ENCODE measurements around the gene PPP2R5D. TPM values are rescaled to one million over a fixed set of nuclear protein-coding genes. Genes with fewer than 3 reads are reported as not detected.
"Not testable (repeated sequence)": the region's sequence is repeated elsewhere in the genome, so short reads cannot be mapped to it uniquely, and the experiment has no call there.

The PPP2R5D gene
- total and polyA plus RNA-seq, 4 experiments from 2014 or later = 22.3 to 38.0 (median 33.7) TPM

DNA sequence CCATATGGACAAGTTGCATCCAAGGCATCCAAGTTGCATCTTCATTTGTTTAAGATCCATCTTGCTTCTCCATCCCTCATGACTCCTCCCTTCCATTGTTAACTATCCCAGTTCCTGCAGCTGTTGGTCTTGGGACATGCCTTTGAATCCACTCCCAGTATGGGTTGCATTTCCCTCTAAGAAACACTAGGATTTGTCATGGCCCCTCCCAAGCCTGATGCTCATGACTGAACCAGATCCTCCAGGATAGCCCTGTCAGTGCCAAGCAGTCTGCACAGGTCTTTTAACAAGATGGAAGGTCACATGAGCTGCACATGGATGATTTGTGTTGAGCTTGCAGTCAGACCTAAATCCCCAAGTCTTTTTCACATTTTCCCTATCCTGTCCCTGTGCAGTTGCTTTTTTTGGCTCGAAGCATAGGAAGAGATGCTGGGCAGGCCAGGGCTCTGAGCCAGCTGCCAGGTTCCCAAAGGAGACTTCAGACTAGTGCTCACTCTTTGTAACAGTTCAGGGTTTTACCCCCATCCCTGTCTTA is 4.2 kb downstream of the PPP2R5D start:
- POLR2A ChIA-PET (ENCODE audit: partially characterized antibody) = interaction anchor here (0.8 to 2.3 kb wide), 4 partner anchors 9 to 25 kb away, joined by 3 to 18 read pairs (median 3); partner anchors contain the start of genes KLHDC3, MEA1 and PEX6
- Mint-ChIP-seq H3K4me3 (peak overlapping the region in 1 of 8 donors; percentile 0), H3K27me3 (no peaks in the 10 kb centered on the region), H3K4me1 (peaks cover 44 to 68% (median 56%) of the 10 kb centered on the region in 4 donors), H3K9me3 (no peaks in the 10 kb centered on the region), H3K36me3 (peaks cover 13 to 41% of the 10 kb centered on the region in 2 donors), H3K27ac (peak overlapping the region in 4 of 7 donors; percentile 12 to 63 (median 58))
- Histone ChIP-seq H3K4me3 (ENCODE audit: low read length in 2 of 2) (no peak overlapping the region), H3K4me1 (ENCODE audit: insufficient read depth, low read length) (peaks cover 43% of the 10 kb centered on the region), H3K9me3 (ENCODE audit: control insufficient read depth in 1 of 2, low read length in 2 of 2) (no peaks in the 10 kb centered on the region), H3K36me3 (ENCODE audit: insufficient read depth, low read length) (peaks cover 28% of the 10 kb centered on the region), H3K27me3 (ENCODE audit: insufficient read depth, low read length) (no peaks in the 10 kb centered on the region), H3K27ac (ENCODE audit: low read depth, low read length) (no peak overlapping the region)
- CTCF ChIA-PET (ENCODE audit: partially characterized antibody) = no interaction called here
- intact Hi-C loops (cut with micrococcal nuclease) = no loop called here
- no peak for DNase-seq

DNA sequence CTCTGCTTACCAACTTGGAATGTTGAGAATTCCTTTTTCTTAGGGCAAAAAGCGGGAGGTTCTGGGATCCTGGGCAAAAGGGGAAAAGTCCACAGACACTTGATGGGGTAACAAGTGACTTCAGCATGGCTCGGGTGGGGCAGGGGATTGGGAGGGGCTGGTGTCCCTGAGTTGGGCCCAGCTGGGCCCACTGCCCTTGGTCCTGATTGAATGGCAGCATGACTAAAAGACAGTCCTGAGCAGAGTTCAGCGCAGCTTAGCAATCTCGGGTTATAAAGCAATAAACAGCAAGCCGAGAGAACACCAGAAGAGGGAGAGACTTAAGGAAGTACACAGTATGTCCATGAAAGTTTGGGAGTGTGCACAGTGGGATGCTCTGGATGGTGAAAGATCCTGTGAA is 5.6 kb downstream of the PPP2R5D start:
- Mint-ChIP-seq H3K9me3 (no peaks in the 10 kb centered on the region), H3K27me3 (no peaks in the 10 kb centered on the region), H3K4me1 (peaks cover 41 to 65% (median 50%) of the 10 kb centered on the region in 4 donors), H3K27ac (peak overlapping the region in 3 of 7 donors; percentile 17 to 27 (median 23)), H3K36me3 (peaks cover 13 to 45% of the 10 kb centered on the region in 2 donors), H3K4me3 (no peak overlapping the region)
- no peak for DNase-seq
- intact Hi-C loops (cut with micrococcal nuclease) = no loop called here
- Histone ChIP-seq H3K27me3 (ENCODE audit: insufficient read depth, low read length) (no peaks in the 10 kb centered on the region), H3K9me3 (ENCODE audit: control insufficient read depth in 1 of 2, low read length in 2 of 2) (no peaks in the 10 kb centered on the region), H3K4me3 (ENCODE audit: low read length in 2 of 2) (no peak overlapping the region), H3K36me3 (ENCODE audit: insufficient read depth, low read length) (peaks cover 28% of the 10 kb centered on the region), H3K27ac (ENCODE audit: low read depth, low read length) (no peak overlapping the region), H3K4me1 (ENCODE audit: insufficient read depth, low read length) (peaks cover 38% of the 10 kb centered on the region)
- CTCF ChIA-PET (ENCODE audit: partially characterized antibody) = no interaction called here
- POLR2A ChIA-PET (ENCODE audit: partially characterized antibody) = interaction anchor here (1.3 to 3.2 kb wide), 2 partner anchors 11 to 24 kb away, joined by 4 to 10 read pairs; partner anchors contain the start of genes KLHDC3 and PEX6

DNA sequence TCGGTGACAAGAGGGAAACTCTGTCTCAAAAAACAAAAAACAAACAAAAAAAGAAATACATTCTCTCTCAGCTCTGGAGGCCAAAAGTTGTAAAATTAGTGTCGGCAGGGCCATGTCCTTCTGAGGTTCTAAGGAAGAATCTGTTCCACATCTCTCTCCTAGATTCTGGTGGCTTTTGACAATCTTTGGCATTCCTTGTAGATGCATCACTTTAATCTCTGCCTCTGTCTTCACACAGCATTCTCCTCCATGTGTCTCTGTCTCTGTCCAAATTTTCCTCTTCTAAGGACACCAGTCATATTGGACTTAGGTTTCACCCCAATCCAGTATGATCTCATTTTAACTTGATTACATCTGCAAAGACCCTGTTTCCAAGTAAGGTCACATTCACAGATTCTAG is 9.1 kb downstream of the PPP2R5D start:
- H3K4me3 ChIP-seq (ENCODE audit: low read length in 2 of 2) = no peak overlapping the region
- Mint-ChIP-seq H3K27me3 (no peaks in the 10 kb centered on the region), H3K27ac (peak overlapping the region in 4 of 7 donors; percentile 12 to 37 (median 24)), H3K4me1 (peaks cover 20 to 29% (median 21%) of the 10 kb centered on the region in 4 donors), H3K4me3 (no peak overlapping the region), H3K36me3 (peaks cover 13 to 37% of the 10 kb centered on the region in 2 donors), H3K9me3 (no peaks in the 10 kb centered on the region)
- H3K27ac ChIP-seq (ENCODE audit: low read depth, low read length) = no peak overlapping the region
- intact Hi-C loops (cut with micrococcal nuclease) = no loop called here
- ChIA-PET POLR2A (ENCODE audit: partially characterized antibody) (interaction anchor here (3.2 kb wide), 1 partner anchor 14 kb away, joined by 10 read pairs; the partner anchor contains the start of gene PEX6), CTCF (ENCODE audit: partially characterized antibody) (interaction anchor here (1.0 to 2.3 kb wide), 2 partner anchors 10 to 151 kb away, joined by 3 to 6 read pairs; no protein-coding TSS in a partner anchor)
- H3K4me1 ChIP-seq (ENCODE audit: insufficient read depth, low read length) = peaks cover 4% of the 10 kb centered on the region
- no peaks in the 10 kb centered on the region for H3K9me3 ChIP-seq (ENCODE audit: control insufficient read depth in 1 of 2, low read length in 2 of 2)
- DNase-seq = no peak
- peaks cover 25% of the 10 kb centered on the region for H3K36me3 ChIP-seq (ENCODE audit: insufficient read depth, low read length)
- no peaks in the 10 kb centered on the region for H3K27me3 ChIP-seq (ENCODE audit: insufficient read depth, low read length)

DNA sequence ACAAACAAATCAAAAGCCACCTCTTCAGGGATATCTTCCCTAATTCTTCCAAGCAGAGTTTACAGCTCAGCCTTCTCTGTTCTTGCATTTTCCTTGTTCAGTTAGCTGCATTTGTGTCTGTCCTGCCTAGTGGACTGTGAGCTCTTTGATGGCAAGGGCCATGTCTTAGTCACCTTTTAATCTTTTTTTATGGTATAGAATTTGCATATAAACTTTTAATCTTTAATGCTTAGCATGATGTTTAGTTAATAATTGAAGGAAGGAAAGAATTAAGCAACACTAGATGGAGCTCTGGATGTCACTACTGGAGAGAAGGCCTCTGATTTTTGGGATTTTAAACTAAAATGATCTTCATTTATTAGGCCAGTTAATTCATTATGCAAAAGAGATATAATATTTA is 12.1 kb downstream of the PPP2R5D start:
- no peak overlapping the region for H3K4me3 Mint-ChIP-seq
- CTCF ChIA-PET (ENCODE audit: partially characterized antibody) = interaction anchor here (0.7 to 2.1 kb wide), 6 partner anchors 8 to 333 kb away, joined by 3 to 10 read pairs (median 3); partner anchors contain the start of gene PEX6
- H3K27ac Mint-ChIP-seq = peak overlapping the region in 2 of 7 donors; percentile 61 to 73

DNA sequence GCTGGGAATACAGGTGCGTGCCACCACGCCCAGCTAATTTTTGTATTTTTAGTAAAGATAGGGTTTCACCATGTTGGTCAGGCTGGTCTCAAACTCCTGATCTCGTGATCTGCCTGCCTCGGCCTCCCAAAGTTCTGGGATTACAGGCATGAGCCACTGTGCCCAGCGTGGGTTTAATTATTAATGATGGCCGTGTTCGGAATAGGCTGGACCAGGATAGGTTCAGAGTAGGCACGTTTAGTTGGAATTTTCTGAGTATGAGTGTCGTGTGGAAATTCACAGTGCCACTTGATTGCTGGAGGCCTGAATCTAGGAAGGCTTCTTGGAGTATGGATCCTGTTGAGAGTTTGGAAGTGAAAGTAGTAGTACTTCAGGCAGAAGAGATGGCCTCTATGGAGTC is 13.8 kb downstream of the PPP2R5D start:
- CTCF ChIA-PET (ENCODE audit: partially characterized antibody) = interaction anchor here (2.1 kb wide), 1 partner anchor 145 kb away, joined by 10 read pairs; no protein-coding TSS in a partner anchor
- H3K4me3 Mint-ChIP-seq; intact Hi-C loops (cut with micrococcal nuclease); H3K27me3 Mint-ChIP-seq; H3K9me3 Mint-ChIP-seq; H3K36me3 ChIP-seq (ENCODE audit: insufficient read depth, low read length); H3K9me3 ChIP-seq (ENCODE audit: control insufficient read depth in 1 of 2, low read length in 2 of 2); H3K27ac ChIP-seq (ENCODE audit: low read depth, low read length); H3K4me1 Mint-ChIP-seq; H3K27me3 ChIP-seq (ENCODE audit: insufficient read depth, low read length); POLR2A ChIA-PET (ENCODE audit: partially characterized antibody); DNase-seq; H3K4me1 ChIP-seq (ENCODE audit: insufficient read depth, low read length); H3K4me3 ChIP-seq (ENCODE audit: low read length in 2 of 2): not testable (repeated sequence)
- Mint-ChIP-seq H3K27ac (peak overlapping the region in 1 of 7 donors; percentile 30), H3K36me3 (peaks cover 5 to 19% of the 10 kb centered on the region in 2 donors)

More for the DNA sequence above, 12.1 kb downstream of the PPP2R5D start:
- intact Hi-C loops (cut with micrococcal nuclease) = no loop called here
- Histone ChIP-seq H3K27ac (ENCODE audit: low read depth, low read length) (no peak overlapping the region), H3K36me3 (ENCODE audit: insufficient read depth, low read length) (peaks cover 3% of the 10 kb centered on the region), H3K4me3 (ENCODE audit: low read length in 2 of 2) (no peak overlapping the region), H3K9me3 (ENCODE audit: control insufficient read depth in 1 of 2, low read length in 2 of 2) (no peaks in the 10 kb centered on the region), H3K4me1 (ENCODE audit: insufficient read depth, low read length) (no peaks in the 10 kb centered on the region), H3K27me3 (ENCODE audit: insufficient read depth, low read length) (no peaks in the 10 kb centered on the region)
- peaks cover 7 to 12% (median 9%) of the 10 kb centered on the region in 4 donors for H3K4me1 Mint-ChIP-seq
- peaks cover 5 to 15% of the 10 kb centered on the region in 2 donors for H3K36me3 Mint-ChIP-seq
- no peaks in the 10 kb centered on the region for H3K27me3 Mint-ChIP-seq
- DNase-seq = no peak
- no peaks in the 10 kb centered on the region for H3K9me3 Mint-ChIP-seq
- POLR2A ChIA-PET (ENCODE audit: partially characterized antibody) = interaction anchor here (0.6 to 1.5 kb wide), 5 partner anchors 13 to 433 kb away, joined by 3 to 5 read pairs (median 3); partner anchors contain the start of genes CNPY3, PEX6, PPP2R5D and UBR2

DNA sequence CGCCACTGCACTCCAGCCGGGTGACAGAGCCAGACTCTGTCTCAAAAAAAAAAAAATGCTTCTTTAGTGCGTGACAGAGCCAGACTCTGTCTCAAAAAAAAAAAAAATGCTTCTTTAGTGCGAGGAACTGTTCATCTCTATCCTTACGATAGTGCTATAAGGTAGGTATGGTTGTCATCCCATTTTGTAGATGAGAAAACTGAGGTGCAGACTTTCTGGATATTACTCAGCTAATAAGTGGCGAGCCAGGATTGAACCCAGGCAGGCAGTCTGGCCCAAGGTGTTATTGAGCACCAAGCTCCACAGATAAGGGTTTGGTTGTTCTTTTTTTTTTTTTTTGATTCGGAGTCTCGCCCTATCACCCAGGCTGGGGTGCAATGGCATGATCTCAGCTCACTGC is 17.5 kb downstream of the PPP2R5D start:
- Histone ChIP-seq H3K27me3 (ENCODE audit: insufficient read depth, low read length) (no peaks in the 10 kb centered on the region), H3K4me3 (ENCODE audit: low read length in 2 of 2) (no peak overlapping the region), H3K27ac (ENCODE audit: low read depth, low read length) (no peak overlapping the region), H3K9me3 (ENCODE audit: control insufficient read depth in 1 of 2, low read length in 2 of 2) (no peaks in the 10 kb centered on the region), H3K36me3 (ENCODE audit: insufficient read depth, low read length) (peaks cover 11% of the 10 kb centered on the region), H3K4me1 (ENCODE audit: insufficient read depth, low read length) (no peaks in the 10 kb centered on the region)
- no peaks in the 10 kb centered on the region for H3K9me3 Mint-ChIP-seq
- no peaks in the 10 kb centered on the region for H3K27me3 Mint-ChIP-seq
- peaks cover 0 to 4% (median under 1%) of the 10 kb centered on the region in 4 donors for H3K4me1 Mint-ChIP-seq
- POLR2A ChIA-PET (ENCODE audit: partially characterized antibody) = no interaction called here
- intact Hi-C loops (cut with micrococcal nuclease) = no loop called here
- H3K4me3 Mint-ChIP-seq = no peak overlapping the region
- H3K27ac Mint-ChIP-seq = no peak overlapping the region
- DNase-seq = no peak
- CTCF ChIA-PET (ENCODE audit: partially characterized antibody) = interaction anchor here (1.8 kb wide), 1 partner anchor 9 kb away, joined by 4 read pairs; no protein-coding TSS in a partner anchor
- peaks cover 9 to 15% of the 10 kb centered on the region in 2 donors for H3K36me3 Mint-ChIP-seq

DNA sequence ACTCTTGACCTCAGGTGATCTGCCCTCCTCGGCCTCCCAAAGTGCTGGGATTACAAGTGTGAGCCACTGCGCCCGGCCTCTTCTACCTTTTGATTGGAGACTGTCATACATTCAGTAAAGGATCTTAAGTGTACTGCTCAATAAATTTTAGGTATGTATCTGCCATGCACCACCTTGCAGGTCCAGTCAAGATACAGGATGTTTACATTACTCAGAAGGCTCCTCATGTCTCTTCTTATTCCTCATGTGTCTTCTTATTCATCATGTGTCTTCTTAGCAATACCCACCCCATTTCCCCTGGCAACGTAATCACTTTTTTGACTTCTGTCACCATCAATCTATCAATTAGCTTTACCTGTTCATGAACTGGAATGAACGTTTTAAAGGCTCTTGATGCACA is 21.5 kb downstream of the PPP2R5D start:
- Histone ChIP-seq H3K4me1 (ENCODE audit: insufficient read depth, low read length) (no peaks in the 10 kb centered on the region), H3K27ac (ENCODE audit: low read depth, low read length) (no peak overlapping the region), H3K9me3 (ENCODE audit: control insufficient read depth in 1 of 2, low read length in 2 of 2) (no peaks in the 10 kb centered on the region), H3K36me3 (ENCODE audit: insufficient read depth, low read length) (peaks cover 48% of the 10 kb centered on the region), H3K27me3 (ENCODE audit: insufficient read depth, low read length) (no peaks in the 10 kb centered on the region), H3K4me3 (ENCODE audit: low read length in 2 of 2) (no peak overlapping the region)
- intact Hi-C loops (cut with micrococcal nuclease) = no loop called here
- H3K9me3 Mint-ChIP-seq = no peaks in the 10 kb centered on the region
- H3K36me3 Mint-ChIP-seq = peaks cover 14 to 47% of the 10 kb centered on the region in 2 donors
- no peak overlapping the region for H3K4me3 Mint-ChIP-seq
- no peak for DNase-seq
- no peaks in the 10 kb centered on the region for H3K27me3 Mint-ChIP-seq
- CTCF ChIA-PET (ENCODE audit: partially characterized antibody) = interaction anchor here (1.9 kb wide), 1 partner anchor 138 kb away, joined by 8 read pairs; no protein-coding TSS in a partner anchor
- H3K4me1 Mint-ChIP-seq = peaks cover under 1 to 6% (median 2%) of the 10 kb centered on the region in 4 donors
- H3K27ac Mint-ChIP-seq = peak overlapping the region in 2 of 7 donors; percentile 0 to 1
- POLR2A ChIA-PET (ENCODE audit: partially characterized antibody) = interaction anchor here (1.5 to 1.6 kb wide), 2 partner anchors 8 to 76 kb away, joined by 5 read pairs; partner anchors contain the start of genes CNPY3 and KLHDC3
